Left cardiac atrium (tissue), 4 donors: ENCODE data around the gene RECQL5. TPM values are rescaled to one million over a fixed set of nuclear protein-coding genes. Genes with fewer than 3 reads are reported as not detected.
A peak's percentile ranks its signal among the peaks of the same experiment; 100 is the strongest.

ENCODE experiments used
- ATAC-seq, 2 donors: fragments of 200-7000 bp; cut with Tn5 transposase; one replicate each; pipeline ENCODE4 v1.9.1; 2020; ENCODE audit warnings: mild to moderate bottlenecking in 2 of 2, moderate library complexity in 2 of 2
- DNase-seq: peaks from one replicate; pipeline ENCODE4 v3.0.0-alpha.2; 2020
- intact Hi-C, 2 donors: fragments of 100-400 bp; cut with DNase I; formaldehyde crosslinking; loops; one replicate each; pipeline versions ENCODE4 v1.14.1 to v1.15.1; 2022 to 2023
- total RNA-seq, 2 donors: library from RNA; stranded (reverse); fragmentation: NEBNext Ultra II Directional; extraction: Animal tissue kit (Norgen Biotek cat#: 25700); gene quantifications; one replicate each; pipeline ENCODE4 v1.2.1, GENCODE V29; 2021
- donor health status: DM: no; HTN: yes; CAD: no.
- donor health status: DM: no; HTN: yes; CAD: no; lungs with severe emphysema.
- donor health status: DM: yes; HTN: yes; CAD: no.
- donor health status: Dilated cardiomyopathy.

Gene RECQL5
- total RNA-seq, 2 donors from 2014 or later, result 11.3 to 15.5 TPM

DNA sequence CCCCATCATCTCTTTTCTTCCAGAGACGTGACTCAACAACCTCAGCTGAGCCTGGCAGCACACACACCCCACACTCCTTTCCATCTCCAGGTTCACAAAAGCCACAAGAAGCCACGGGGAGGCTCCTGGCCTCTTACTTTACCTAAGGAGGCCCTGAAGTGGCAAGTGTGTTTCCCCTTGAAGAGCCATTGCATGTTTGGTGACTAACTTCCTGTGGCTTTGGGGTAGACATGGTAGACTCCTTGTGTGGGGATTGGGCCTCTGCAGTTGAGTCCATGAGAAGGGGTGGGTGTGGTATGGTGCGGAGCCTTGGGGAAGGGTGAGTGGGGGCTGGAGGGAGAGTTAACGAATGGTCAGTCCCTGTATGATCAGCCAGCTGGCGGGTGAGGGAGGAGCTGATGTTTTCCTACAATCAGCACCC is 24.4 kb upstream of the RECQL5 start:
- ATAC-seq (no peak), DNase-seq (no peak)
- intact Hi-C loops, result no loop called here

DNA sequence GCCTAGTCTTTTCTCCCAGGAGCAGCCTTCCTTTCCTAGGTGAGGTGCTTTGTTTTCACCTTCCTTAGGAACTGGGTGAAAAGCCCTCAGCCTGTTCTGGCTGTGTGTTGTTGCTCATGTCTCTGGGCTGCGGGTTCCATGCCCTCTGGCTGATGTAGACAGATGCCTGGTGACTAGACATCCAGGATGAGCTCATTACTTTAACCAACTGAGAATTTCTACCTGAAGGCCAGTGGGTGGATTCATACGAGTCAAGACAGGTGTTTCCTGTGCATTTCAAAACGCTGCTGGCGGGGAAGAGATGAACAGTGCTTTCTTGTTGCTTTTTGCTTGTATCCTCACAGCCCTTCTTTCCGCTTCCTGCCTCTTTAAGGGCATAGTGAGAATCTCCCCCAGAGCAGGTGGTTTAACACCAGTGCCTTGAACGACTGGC is 22.5 kb upstream of the RECQL5 start:
- intact Hi-C loops, result no loop called here
- DNase-seq (no peak), ATAC-seq (no peak)

DNA sequence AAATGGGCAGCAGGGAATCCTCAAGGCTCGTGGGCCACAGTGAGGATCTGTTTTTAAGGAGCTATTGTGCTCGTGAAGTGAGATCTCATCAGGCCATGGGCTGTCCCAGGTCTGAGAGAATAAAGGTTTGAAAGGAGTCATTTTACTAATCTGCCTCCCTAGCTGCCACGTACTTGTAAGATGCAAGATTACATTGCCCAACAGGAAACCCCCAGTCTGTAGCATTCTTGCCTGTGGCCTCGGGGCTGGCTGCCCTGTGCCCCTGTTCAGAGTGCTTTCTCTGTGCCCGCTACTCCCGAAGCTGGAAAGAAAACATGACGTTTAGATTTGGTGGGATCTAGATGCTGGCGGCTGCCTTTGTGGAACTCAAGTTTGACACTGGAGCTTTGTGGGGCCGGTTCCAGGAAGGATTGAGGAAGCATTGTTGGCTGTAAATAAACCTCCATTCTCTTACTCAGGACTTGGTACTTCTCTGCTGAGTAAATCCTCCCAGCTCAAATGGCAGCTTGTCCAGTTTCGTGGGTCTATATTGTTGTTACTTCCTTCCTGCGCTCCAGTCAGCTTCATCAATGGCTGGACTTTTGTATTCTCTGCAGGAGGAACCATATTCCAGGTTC is 21.4 kb upstream of the RECQL5 start:
- no peak for DNase-seq
- intact Hi-C loops, result no loop called here
- ATAC-seq, result no peak

DNA sequence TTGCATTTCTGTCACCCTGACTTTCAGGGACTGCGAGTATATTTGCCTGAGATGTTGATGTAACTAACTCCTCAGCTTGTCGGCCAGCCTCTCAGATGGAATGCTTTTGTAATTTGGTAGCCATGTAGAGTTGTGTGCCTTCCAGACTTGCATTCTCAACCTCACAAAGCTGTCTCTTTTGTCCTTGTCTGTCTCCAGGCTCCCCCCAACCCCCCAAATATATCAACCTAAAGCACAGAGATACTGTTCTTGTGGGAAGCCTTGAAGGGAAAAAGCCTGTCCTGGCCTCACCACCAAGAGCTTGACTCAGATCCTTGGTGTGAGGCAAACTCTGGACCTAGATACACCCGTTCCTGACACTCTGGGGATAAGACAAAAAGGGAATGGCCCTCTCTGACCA is 18.5 kb upstream of the RECQL5 start:
- DNase-seq (no peak), ATAC-seq (no peak)
- intact Hi-C loops, result no loop called here

DNA sequence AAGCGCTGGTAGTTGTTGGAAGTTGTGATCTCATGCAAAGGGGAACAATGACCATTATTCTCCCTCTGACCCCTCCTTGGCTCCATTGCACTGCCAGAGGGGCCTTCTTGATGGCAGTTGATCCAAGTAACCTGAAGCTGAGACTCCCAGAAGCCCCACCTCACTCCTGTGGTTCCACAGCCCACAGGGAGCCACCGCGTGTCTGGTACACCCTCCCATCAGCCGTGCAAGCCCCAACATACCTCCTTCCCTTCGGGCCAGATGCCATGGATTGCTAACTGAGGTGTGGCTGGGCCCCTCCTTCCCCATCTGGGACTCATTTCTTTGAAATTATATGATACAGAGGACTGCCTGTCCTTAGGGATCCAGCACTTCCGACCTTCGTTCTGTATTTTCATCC is 18.0 kb upstream of the RECQL5 start:
- DNase-seq (no peak), ATAC-seq (peak in 1 of 2 donors; percentile 39)
- intact Hi-C loops, result no loop called here

DNA sequence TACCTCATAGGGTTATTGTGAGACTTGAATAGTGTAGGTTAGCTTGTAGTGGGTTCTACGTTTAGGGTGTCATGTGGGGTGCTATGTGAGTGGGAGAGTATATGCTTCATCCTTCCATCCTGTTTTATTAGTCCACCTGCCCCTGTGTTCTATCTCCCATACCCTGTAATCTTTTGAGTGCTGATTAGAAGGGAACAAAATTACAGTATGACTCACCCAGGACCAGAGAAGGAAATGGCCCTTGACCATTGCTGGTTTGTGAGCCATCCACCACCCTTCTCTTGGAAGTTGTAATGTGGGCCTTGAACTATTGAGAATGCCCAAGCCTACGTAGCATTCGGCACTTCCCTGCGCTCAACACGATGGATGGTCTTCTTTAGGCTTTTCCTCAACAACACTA is 17.3 kb upstream of the RECQL5 start:
- ATAC-seq (peak in 1 of 2 donors; percentile 63), DNase-seq (no peak)
- intact Hi-C loops, result no loop called here

DNA sequence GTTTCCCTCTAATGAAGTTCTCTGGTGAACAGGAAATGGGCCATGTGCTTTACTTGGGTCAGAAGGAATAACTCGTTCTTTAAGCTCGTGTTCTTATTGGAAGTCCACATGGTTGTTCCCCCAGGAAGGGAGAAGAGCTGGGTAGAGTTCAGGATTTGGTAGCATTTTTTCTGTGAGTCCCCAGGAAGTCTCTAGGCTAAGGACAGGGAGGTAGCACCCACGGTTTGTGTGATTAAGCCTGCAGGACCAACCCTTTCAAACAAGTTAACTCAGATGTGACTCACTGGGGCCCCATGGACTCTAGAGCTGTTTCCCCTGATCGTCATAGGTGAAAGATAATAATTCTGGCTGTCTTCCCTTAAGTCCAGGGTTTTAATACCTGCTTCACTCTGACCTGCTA is 16.6 kb upstream of the RECQL5 start:
- intact Hi-C loops, result no loop called here
- ATAC-seq (peak in 1 of 2 donors; percentile 35), DNase-seq (no peak)

DNA sequence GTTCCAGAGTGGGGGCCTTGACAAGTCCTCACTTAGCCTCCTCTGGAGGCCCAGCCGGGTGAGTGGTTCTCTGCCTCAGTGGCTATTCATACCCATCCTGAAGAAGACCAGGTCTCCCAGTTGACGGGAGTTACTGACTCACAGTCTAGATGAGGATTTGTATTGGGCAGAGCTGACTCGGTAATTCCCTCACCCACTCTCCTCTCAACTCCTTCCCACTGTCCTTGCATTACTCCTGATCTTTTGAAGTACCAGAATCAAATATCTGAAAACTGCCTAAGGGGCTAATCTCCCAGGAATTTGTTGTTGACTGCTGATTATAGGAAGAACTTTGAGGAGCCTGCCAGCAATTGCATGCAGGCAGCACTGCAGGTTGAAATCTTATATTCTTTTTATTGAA is 14.3 kb upstream of the RECQL5 start:
- DNase-seq (no peak), ATAC-seq (no peak)
- intact Hi-C loops, result no loop called here

DNA sequence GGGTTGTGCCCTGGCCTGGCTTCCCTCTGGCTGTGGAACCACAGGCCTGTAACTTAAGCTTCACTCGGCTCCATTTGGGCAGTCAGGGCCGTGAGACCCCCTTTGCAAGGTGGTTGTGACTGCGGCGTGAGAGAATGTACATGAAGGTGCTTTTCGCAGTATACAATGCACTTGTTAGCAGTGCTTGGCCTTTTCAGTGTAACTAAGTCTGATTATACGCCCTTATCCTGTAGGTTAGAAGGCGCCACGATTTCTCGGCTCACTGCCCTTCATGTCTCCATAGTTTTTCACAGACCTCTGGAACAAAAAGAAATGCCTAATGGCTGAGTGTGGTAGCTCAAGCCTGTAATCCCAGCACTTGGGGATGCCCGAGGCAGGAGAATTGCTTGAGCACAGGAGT is 13.5 kb upstream of the RECQL5 start:
- ATAC-seq (no peak), DNase-seq (no peak)
- intact Hi-C loops, result no loop called here

DNA sequence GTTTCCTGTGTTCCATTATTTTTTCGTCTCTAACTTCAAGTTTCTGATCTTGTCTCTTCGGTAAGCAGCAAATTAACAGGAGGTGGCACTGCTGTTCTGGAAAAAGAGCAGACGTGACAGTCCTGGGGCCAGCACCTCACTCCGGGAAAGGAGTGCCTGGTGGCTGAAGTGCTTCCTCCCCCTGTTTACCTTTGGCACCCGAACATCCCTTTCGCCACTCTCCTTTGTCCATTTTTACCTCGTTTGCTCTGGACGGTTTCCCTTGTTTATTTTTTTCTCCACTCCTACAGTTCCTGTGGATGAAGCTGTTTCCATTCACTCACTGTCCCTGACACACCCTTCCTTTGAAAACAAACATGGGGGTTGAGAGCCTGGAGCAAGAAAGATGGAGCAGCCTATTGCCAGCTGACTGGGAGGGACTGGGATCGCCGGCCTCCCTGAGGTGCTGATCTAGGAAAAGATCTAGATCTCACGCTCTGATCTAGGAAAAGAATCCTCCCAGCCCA is 12.8 kb upstream of the RECQL5 start:
- intact Hi-C loops, result loop anchor here in 1 of 2 donors (5.0 kb wide), 1 partner anchor 68 kb away; no protein-coding TSS in a partner anchor
- peak; percentile 66 to 67 for ATAC-seq
- peak; percentile 71 for DNase-seq

DNA sequence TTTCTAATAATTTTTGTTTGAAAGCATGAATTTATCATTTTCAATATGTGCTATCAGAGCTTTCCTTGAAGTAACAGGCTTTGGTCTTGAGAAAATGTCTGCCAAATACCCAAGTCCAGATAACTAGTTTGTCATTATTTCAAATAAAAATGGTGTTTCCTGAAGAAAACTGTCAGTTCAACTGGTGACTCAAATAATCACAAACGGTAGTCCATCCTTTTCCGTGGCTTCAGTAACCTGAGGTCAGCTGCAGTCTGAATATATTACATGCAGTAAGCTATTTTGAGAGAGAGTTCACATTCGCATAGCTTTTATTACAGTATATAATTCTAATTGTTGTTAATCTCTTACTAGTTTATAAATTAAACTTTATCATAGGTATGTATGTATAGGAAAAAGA is 9.5 kb upstream of the RECQL5 start:
- intact Hi-C loops, result loop anchor here (1.0 to 5.0 kb wide), 2 partner anchors 71 kb away; no protein-coding TSS in a partner anchor
- no peak for DNase-seq
- no peak for ATAC-seq

DNA sequence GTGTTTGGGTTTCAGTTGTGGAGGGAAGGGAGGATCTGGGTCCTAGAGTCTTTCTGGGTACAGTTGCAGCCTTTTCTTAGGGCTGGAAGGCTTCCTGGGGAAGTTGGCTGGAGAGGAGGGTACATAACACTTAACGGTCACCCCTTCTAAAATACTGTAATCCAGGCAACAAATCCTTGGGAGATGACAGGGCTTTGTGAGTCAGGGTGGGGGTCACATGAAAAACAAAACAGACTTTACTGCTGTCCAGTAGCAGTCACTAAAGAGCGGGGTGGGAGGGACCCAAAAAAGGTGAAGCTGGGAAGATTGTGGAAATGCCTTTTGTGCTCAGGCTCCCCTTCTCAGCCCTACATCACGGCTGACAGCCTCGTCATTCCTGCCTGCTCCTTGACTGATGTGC is 6.5 kb upstream of the RECQL5 start:
- no peak for DNase-seq
- no peak for ATAC-seq
- intact Hi-C loops, result no loop called here

DNA sequence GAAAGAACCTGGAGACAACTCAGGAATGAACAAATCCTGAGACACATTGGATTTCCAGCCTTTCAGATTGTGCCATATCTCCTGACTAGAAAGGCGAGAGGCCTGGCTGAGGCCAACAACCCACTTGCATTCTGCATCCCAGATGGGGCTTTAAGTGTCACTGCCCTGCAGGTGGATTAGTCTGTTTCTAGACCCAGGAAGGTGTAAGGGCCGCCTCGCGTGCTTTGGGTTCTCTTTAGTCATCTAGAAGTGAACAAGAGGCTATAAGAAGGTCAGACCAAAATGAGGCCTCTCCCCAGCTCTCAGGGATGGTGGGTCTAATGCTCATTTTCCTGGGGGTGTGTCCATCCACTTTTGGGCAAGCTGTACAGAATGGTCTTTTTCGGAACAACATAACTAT is 5.1 kb upstream of the RECQL5 start:
- ATAC-seq (no peak), DNase-seq (no peak)
- intact Hi-C loops, result no loop called here

DNA sequence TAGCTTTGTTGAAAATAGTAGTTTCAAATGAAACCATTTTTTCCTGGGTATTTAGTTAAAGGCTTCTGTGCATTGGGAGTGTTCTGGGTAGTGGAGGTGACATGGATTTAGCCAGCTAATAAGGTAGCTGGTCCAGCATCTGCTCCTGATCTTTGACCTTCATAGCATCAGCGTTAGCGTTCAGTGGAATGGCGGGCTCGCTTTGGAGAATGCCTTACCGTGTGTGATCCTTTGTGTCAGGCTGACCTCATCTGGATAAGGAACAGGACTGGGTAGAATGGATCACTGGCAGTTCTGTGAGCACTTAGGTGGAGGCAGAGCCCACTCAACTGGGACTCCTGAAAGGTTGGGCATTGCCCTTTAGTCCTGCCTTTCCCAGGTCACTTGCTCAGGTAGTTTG is 3.9 kb upstream of the RECQL5 start:
- ATAC-seq (no peak), DNase-seq (no peak)
- intact Hi-C loops, result no loop called here

DNA sequence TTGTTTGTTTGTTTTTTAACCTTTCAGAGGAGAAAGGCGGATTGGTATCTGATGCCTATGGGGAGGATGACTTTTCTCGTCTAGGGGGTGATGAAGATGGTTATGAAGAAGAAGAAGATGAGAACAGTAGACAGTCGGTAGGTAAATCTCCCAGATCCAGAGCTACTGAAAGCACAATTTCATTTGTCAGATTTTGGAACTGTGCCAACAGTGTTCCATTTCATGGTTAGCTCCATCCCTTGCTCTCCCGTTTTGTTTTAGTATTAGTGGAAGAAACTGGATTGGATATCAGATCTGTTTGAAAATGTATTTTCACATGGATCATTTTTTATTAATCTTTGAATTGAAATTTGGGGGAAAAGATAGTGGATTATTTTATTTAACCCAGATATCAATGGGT is 1.5 kb upstream of the RECQL5 start:
- ATAC-seq (no peak), DNase-seq (no peak)
- intact Hi-C loops, result no loop called here

DNA sequence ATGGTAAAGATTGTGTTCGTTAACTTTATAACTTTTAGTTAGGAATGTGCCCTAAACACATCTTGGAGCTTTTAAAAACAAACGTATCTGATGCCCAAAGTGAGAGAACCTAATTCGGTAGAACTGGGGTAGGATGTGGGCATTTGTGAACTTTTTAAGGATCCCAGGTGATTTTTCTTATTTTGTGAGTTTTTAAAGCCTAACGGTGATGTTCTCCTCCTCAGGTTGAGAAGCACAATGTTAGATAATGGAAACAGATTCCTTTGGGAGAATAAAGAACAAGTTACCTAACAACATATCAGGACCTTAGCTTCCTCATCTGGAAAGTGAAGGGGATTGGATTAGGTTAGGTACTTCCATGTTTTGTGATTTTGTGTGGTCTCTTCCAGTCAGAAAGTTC is 871 bp upstream of the RECQL5 start:
- ATAC-seq (no peak), DNase-seq (no peak)
- intact Hi-C loops, result no loop called here

DNA sequence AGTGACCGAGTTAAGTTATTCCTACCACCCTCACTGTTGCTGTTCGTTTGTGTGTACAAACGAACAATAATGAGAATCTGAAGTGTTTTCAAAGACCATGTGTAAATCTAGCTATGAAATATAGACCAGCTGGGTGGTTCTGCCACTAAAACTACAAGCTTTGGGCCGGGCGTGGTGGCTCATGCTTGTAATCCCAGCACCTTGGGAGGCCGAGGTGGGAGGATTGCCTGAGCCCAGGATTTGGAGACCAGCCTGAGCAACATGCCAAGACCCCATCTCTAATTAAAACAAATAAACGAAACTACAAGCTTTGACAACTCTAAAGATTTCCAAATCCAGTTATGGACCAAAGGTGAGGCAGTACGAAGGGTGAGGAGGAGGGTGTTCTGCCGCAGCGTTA is 973 bp downstream of the RECQL5 start:
- ATAC-seq (no peak), DNase-seq (no peak)
- intact Hi-C loops, result no loop called here

DNA sequence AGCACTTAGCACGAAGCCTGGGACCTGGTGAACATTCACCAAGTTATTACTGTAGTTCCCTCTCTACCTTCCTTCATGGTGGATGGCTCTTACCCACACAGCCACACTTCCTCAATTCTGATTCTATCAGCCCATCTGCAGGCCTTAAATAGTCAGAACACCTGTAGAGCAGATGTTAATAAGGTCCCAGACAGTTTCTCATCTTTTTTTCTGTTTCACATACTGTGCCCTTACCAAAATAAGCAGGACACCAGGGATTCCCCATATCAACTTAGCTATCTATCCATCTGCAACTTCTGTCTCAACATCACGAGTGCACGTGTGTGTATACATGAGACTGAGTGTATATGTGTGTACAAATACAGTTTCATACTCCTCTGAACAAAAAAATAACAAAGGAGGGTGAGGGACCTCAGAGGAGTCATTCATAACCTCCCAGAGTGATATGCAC is 2.8 kb downstream of the RECQL5 start:
- intact Hi-C loops, result no loop called here
- no peak for DNase-seq
- no peak for ATAC-seq

DNA sequence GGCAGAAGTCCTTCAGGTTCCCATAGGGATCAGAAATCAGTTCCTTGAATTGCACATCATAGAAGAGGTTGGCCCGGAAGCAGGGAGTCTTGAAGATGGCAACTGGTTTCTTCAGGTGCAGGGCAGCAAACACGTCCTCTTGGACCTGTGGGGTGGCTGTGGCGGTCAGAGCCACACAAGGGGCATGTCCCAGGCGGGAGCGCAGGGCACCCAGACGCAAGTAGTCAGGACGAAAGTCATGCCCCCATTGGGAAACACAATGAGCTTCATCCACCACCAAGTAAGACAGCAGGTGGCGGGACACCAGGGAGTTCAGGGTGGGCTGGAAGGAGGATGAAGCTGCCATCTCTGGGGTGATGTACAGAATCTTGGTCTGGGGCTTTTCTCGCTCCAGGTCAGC is 4.4 kb downstream of the RECQL5 start:
- intact Hi-C loops, result no loop called here
- no peak for DNase-seq
- ATAC-seq, result no peak

DNA sequence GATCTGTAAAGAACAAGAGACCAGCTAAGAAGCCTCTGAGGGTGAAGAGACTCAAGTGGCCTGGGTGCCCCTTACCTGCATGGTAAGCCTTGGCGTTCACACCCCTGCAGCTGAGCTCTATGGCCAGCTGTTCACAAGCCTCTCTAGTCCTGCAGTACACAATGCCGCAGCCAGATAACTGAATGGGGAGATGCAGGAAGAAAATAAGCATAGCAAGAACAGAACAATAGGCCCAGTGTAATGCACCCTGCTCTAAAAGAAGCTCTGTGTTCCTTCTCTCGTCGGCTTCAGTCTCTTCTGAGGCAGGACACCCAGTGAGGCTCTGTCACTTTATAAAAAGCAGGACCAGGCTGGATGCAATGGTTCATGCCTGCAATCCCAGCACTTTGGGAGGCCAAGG is 5.4 kb downstream of the RECQL5 start:
- intact Hi-C loops, result no loop called here
- ATAC-seq (no peak), DNase-seq (no peak)

DNA sequence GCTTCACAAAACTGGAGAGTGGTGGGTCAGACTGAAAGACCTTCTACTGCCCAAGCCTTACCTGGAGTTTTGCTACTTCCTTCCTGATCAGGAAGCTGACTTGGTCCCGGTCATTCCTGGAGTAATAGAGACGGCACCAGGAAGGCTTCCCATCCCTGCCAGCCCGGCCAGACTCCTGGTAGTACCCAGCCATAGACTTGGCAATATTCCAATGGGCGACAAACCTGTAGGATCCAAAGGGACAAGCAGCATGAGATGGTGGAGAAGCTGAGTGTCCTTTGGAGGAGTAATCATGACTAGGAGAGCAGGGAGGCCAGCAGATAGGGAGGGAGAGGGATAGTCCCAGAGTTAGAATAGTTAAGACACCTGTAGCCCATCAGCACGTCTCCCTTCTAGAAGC is 8.7 kb downstream of the RECQL5 start:
- intact Hi-C loops, result no loop called here
- DNase-seq (no peak), ATAC-seq (no peak)

DNA sequence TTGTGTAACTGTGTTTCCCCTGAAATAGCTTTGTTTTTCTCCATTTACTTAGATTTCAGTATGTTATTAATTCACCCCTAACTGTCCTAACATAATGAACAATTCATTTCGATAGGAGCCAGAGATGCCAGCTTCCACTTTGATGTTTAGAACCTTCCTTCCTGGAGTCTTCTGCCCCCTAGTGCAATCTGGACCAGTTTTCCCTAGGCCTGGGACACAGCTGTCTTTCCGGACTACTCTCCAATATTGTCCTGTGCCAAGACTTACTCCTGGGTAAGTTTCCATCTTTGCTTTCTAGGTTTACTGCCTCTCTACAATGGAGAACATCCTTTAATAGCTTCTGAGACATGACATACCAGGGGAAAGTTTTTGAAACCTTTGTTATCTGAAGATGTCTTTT is 12.8 kb downstream of the RECQL5 start:
- intact Hi-C loops, result no loop called here
- DNase-seq (no peak), ATAC-seq (no peak)
